ACHN (cell line): ENCODE results near the gene SPARC.
"Not testable (repeated sequence)": the region's sequence is repeated elsewhere in the genome, so short reads cannot be mapped to it uniquely, and the experiment has no call there.

ENCODE experiments used
- DNase-seq: peaks from one replicate; pipeline ENCODE4 v3.0.0-alpha.2; 2015
- in situ Hi-C: cut with HindIII; loops from 2 replicates; pipeline ENCODE4 v1.10.0; 2017; ENCODE audit warnings: low sequenced_read_pairs, low pct_ligation_motif_present, low pct_unique_long_range_greater_than_20kb

Gene SPARC

DNA sequence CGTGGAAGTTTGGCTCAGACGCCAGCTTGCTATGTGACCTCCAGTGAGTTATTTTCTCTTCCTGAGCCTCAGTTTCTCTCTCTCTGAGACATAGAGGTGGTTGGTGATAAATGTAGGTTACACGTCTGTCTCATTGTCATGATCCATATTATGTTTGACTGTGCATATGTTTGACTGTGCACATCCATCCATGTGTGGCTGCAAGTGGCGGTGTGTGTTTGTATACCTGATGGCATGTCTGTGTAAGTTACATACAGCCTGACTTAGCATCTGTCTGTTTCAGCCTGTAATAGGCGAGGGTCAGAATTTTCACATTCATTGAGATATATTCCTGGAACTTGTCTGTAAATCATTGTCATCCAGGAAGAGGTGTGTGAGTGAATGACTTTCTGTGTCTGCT lies 3.3 kb downstream of the SPARC start:
- DNase-seq: no peak
- in situ Hi-C loops: no loop called here

DNA sequence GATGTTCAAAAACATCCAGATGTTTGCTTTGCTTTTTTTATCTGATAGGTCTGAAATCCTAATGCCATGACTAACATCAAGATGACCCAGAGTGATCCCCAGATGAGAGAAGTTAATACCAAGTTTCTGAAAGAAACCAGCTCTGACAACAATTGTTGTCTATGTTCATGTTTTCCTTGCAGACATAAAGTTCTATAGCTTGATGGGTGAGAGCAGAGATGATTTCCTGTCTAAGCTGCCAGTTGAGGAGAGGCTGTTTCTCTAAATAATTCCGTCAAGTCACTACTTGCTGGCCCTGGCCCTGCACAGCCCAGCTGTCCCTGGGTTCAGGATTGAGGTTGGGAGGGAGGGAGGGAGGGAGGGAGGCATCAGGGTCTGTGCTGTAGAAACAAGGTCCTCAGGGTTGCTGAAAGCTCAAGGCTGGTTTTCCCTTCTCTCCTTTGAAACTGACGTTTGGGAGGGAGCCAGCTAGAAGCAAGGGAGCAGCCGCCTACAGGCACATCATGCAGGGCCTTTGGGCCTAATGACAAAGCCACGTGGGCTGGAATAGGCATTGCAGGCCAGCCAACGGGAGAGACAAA lies 3.9 kb downstream of the SPARC start:
- DNase-seq: no peak
- in situ Hi-C loops: no loop called here

DNA sequence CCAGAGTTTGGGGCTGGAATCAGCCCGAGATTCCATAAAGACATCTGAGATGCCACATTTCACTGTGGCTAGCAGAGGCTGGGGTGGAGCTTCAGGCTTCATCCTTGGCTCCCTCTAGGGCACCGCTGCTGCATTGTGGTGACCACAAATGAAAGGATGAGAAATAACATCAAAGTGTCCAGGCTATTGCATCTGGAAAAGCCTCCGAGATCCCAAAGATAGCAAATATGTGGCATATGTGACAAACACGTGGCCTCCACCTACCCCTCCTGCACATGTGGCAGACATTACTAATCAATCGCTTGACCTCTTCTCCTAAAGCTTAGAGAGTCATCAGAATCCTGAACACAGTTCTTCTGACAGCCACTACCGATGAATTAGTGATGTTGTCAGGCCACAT lies 4.5 kb downstream of the SPARC start:
- in situ Hi-C loops: no loop called here
- DNase-seq: no peak

DNA sequence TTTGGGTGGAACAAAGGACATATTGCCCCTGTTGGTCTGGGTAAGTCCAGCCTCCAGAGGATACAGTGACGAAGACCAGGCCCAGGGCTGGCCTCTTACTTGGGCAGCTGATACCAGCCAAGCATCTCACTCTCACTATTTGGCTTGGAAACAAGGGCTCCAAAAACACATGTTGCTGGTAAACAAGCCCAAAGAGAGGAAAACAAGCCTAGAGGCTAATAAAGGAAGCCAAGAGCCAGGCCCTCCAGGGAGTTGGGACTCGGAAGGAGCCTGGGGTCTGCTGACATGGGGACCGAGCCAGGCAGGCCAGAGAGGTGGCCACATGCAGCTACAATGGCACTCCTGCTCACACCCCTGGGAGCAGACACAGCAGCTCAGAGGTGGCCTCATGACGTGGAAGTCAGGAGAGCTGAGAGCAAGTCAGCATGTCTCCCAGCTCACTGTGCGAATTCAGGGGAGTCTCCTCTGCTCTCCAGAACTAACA lies 5.7 kb downstream of the SPARC start:
- in situ Hi-C loops: no loop called here
- DNase-seq: no peak

DNA sequence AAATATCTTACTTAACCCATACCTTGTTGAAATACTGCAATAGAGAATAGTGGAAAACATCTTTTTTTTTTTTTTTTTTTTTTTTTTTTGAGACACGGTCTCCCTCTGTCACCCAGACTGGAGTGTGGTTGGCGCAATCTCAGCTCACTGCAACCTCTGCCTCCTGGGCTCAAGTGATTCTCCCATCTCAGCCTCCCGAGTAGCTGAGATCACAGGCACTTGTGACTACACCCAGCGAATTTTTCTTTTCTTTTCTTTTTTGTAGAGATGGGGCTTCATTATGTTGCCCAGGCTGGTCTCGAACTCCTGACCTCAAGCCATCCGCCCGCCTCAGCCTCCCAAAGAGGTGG lies 6.6 kb downstream of the SPARC start:
- DNase-seq, in situ Hi-C loops: not testable (repeated sequence)

DNA sequence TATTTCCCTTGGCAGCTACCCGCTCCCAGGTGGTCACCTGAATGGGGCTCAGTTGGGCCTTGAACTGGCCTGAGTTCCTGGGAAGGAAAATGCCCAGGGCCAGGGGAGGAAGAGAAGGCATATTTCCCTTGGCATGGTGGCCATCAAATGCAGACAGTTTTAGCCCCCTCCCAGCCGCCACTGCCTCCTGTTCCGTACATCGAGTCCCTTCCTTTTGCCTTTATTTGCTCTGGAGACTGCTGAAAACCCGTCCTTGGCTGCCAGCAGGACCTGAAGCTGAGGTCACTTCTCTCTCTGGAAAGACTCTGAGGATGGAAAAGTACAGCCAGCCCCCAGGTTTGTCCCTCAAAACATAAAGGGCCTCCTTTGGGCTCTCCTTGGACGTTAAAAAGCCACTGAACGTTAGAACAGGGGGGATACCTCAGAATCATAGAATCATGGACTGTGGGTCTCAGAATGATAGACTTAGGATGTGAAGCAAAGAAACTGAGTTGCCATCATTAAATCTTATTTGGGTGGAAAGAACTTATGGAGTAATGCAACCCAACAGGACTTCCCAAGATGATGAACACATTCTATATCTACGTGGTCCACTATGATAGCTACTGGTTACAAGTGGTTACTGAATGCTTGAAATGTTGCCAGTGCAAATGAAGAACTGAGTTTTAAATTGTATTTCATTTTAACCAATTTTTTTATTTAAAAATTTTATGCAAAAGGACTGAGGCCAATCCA lies 7.1 kb downstream of the SPARC start:
- in situ Hi-C loops: no loop called here
- DNase-seq: no peak

DNA sequence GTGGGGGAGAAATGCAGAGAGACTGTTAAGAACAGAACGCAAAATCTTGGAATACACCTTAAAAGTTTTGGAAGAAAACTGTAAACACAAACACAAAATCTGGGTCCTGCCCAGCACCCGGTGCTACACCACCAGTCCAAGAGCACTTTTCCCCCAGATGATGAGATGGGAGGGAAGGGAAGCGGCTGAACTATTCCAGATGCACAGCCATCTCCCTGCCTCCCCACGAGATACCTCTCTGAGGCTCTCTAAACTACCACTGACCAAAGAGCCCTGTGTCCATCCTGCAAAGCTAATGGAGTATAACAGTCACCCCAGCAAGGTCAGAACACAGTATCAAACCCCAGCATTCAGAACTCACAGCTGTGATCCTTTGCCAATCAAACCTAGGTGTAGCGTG lies 8.0 kb downstream of the SPARC start:
- no peak for DNase-seq
- in situ Hi-C loops: no loop called here

DNA sequence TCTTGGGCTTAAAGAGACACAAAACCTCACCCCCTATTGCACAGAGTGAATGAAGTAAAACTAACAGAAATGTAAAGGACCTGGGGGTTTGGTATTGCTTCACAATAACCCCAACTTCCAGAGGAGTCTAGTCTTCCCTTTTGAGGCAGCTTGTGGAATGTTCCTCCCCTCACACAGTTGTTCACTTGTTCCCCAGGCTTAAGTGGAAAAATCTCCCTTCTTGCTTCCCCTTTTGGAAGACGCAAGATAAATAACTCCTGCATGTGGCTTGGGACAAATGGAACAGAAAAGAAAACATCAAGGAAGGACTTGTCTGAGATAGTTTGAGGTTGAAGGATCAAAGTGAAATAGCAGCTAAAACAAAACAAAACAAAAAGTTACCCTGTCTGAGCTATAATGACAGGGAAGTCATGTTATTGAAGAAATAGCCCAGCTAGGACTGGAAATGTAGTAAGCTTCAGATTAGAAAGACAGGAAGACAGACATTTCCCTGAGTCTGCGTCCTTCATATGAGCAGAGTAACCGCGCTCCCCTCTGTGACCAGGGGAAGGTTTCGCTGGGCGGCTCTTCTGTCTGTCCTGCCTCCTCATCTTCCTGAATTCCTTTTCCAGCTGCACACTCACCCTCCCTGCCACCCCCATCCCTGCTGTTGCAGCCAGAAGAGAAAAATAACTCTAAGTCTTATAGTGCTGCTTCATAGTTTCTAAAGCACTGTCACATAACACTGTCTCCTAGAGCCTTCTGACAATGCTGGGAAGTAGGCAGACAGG lies 8.8 kb downstream of the SPARC start:
- in situ Hi-C loops: no loop called here

DNA sequence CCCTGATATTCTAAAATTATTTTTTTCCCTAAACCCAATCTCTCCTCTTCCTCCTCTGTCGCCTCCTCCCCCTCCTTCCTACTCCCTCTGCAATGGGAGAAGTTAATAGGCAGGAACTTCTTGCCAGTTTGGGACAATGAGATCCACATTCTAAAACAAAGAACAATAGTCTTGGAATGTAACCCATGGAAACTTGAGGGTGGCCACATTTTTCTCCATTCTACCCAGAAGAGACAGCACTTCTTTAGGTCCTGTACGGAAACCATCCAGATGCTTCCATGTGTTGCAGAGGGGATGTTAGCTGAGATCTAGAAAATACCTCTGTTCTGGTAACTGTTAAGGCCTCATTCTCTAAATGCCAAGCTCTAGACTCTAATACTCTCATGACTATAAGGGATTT lies 10.0 kb downstream of the SPARC start:
- DNase-seq: no peak
- in situ Hi-C loops: no loop called here

More for the DNA sequence above, 8.8 kb downstream of the SPARC start:
- DNase-seq: no peak

DNA sequence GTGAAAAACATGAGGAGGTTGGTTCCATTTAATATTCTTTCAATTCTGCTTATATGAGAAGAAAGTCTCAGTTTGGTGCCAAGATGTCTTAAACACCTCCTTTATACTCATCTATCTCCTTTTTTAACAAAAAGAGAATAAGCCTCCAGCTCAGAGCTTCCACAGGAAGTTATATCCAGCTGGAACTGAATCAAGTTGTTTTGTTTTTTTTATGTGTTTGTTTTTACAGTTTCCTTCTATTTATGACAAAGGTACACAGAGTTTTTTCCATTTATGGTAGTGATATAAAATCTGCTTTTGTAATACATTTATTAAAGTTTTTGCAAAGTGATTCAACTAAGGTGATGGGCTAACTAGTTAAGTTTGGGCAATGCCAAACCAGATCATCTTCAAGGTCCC lies 10.4 kb downstream of the SPARC start:
- no peak for DNase-seq
- in situ Hi-C loops: no loop called here

DNA sequence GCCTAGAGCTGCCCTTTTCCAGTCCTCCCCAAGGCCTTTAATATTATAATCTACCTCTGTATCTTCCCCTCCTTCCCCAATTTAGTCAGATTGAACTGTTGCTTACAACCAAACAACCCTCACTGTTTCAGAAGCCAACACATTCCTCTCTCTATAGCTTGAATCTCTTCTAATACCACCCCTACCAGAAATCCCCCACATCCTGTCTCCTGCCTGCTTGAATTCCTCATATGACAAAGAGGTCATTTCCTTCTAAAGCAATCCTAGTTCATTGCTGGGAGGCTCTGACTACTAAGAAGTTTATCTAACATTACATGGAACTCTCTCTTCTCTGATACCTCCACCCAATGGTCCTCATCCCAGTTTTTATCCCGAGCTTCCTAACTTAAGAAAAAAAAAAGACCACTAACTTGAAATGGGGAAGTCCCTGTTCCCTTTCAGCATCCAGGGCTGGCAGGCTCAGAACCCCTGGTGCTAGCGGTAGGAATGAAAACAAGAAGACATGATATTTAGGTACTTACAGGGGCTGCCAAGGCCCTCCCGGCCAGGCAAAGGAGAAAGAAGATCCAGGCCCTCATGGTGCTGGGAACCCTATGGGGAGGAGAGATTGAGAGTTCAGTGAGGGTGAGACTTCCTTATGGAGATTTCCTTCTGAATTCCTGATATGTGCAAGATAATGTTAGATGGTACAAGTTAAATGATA lies 11.0 kb downstream of the SPARC start:
- DNase-seq: no peak
- in situ Hi-C loops: no loop called here

DNA sequence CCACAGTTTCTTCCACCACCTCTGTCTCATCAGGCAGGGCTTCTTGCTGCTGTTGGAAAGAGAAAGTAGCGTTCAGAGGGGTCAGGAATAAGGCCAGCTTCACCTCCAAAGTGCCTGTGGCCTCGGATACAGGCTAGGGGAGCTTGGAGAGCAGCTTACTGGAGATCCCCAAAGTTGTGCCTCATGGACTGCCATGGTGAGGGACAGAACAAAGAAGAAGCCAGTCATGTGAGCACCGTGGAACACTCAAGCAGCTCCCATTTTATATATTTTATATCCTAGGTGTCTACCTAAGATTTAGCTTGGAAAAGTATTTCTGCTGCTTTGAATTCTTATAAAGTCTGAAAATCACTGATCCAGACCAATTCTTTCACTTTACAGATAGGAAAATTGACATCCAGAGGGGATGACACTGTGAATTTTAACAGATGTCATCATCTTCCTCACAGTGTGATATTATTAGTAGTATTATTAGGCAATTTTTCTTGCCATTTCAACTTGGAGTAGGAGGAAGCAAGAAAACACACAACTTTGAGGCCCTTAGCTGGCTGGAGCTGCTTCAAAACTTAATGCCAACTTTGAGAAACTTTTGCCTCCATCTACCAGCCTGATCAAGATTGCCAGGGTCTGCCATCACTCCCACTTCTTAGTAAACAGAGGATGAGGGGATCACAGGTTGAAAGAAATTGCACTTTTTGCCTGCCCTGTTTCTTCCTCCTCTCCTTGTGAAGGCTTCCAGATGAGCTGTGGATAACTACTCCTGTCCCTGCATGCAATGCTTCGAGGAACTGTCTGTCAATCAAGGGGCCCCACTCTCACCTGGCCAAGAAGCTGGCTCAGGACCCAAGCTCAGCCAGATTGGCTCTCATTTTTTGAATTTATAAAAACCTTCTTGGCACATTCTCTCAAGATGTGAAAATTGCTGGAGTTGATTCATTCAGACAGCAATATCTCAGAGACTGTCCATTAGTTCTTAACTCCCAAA lies 11.8 kb downstream of the SPARC start:
- in situ Hi-C loops: no loop called here
- no peak for DNase-seq

DNA sequence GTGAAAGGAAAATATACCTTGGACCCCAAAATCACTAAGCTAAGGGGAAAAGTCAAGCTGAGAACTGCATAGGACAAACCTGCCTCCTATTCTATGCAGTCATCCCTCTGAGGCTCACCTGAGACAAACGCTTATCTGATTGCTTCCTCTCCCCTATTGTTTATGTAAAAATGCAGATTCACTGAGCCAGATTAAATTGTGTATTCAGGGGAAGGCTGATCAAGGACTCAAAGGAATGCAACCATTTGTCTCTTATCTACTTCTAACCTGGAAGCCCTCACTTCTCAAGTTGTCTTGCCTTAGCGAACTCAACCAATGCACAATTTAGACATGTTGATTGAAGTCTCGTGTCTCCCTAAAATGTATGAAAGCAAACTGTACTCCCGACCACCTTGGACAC lies 13.3 kb downstream of the SPARC start:
- in situ Hi-C loops: no loop called here
- DNase-seq: no peak

DNA sequence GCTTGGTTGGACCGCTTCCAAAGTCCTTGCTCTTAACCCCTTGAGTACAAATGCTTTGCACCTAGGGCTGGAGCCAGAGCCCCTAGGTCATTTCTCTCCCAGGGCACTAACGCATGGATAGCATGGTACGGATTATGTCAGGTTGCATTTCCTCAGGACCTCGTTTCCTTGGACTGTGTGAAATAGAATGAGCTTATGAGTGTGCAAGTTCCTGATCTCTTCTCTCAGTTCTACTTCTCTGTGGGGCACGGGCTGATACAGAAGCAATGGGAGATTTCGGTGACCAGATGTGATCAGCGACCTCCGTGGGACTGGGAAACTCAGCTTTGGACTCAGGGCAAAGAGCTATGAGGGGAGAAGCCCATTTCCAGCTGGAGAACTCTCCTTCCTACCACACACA lies 14.2 kb downstream of the SPARC start:
- DNase-seq: no peak
- in situ Hi-C loops: no loop called here

DNA sequence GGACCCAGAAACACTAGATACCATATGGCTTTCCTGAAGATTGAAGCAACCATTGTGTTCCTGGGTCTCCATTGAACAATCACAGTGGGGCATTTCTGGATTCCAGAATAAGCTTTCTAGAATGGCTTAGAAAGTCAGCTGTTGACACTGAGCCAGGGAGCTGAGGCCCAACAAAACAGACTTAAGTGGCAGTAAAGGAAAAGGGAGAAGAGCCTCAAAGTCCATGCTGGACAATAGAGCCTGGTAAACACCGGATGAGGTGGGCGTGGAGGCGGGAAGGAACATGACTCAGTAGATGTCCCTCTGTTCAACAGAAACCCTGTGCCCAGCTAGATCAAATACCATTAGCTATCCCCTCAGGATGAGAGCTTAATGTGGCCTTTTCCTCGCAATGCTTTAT lies 14.8 kb downstream of the SPARC start:
- no peak for DNase-seq
- in situ Hi-C loops: no loop called here

DNA sequence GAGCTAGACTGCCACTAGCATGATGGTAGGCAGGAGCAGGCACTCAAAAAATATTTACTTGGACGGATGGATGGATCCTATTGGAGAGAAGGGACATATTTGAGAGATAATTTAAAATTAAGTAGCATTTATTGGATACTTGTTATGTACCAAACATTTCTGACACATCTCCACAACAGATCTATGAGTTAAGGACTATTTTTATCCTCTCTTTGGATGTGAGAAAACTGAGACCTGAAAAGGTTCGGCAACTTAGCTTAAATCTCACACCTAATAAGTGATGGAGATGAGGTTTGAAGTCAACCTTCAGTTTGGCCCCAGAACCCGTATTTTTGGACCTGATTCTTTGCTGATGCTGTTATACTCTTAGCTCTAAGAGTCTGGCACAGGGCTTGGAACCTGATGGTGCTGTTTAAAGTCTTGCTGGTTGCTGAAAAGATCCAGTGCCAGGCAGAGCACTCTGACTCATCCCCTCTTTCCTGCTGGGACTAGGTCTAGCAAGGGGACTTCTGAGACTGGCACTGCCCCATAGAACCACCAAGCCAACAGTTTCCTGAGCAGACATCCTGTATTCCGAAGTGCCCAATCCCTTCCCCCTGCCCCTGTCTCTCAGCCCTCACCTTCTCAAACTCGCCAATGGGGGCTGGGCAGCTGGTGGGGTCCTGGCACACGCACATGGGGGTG lies 15.6 kb downstream of the SPARC start:
- in situ Hi-C loops: no loop called here
- no peak for DNase-seq

DNA sequence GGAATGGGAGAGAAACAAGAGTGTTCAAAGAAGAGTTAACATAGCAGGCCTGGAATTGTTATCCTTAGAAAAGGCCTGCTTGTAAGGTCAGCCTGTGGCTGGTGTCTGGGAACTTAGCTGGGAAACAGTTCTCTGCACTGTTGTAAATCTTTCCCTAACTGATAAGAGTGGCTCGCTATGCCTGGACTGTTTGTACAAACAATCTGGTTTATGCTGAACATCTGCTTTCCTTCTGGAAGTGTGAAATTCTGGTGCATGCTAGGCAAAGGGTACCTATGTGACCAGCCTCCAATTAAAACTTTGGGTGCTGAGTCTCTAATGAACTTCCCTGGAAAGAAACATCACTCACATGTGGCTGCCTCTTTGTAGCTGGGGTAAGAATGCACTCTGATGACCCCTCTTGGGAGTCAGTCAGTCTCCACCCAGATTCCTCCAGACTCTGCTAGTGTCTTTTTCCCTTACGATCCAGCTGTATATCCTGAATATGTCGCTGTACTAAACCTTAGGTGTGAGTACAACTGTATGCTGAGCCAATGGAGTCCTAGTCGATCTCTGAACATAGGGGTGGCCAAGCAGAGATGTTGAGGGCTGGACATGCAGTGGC lies 16.5 kb downstream of the SPARC start:
- in situ Hi-C loops: no loop called here
- no peak for DNase-seq
